Measurements from ENCODE around the gene RUNDC3A.
"Not testable (repeated sequence)": the region's sequence is repeated elsewhere in the genome, so short reads cannot be mapped to it uniquely, and the experiment has no call there.

The RUNDC3A gene

GRCh38 chr17:44359006-44359405, 50.6 kb downstream of the RUNDC3A start:
- DNase-seq (ENCODE audit: low read depth), result no peak

GRCh38 chr17:44359458-44360143, 51.2 kb downstream of the RUNDC3A start:
- no peak for DNase-seq (ENCODE audit: low read depth)

- DNase-seq (ENCODE audit: low read depth), result no peak
Observed at GRCh38 chr17:44360144-44360533, 51.7 kb downstream of the RUNDC3A start.

GRCh38 chr17:44360826-44361225, 52.4 kb downstream of the RUNDC3A start:
- DNase-seq (ENCODE audit: low read depth), result no peak

GRCh38 chr17:44361292-44362260, 53.2 kb downstream of the RUNDC3A start:
- no peak for DNase-seq (ENCODE audit: low read depth)

GRCh38 chr17:44362459-44362948, 54.1 kb downstream of the RUNDC3A start:
- DNase-seq (ENCODE audit: low read depth), result no peak

GRCh38 chr17:44362949-44363612, 54.7 kb downstream of the RUNDC3A start:
- no peak for DNase-seq (ENCODE audit: low read depth)

GRCh38 chr17:44363613-44364159, 55.3 kb downstream of the RUNDC3A start, which contains the start of gene FAM171A2:
TSS of gene FAM171A2 (minus strand) at chr17:44363853. CDS start at chr17:44363714, 139 bp downstream.
- DNase-seq (ENCODE audit: low read depth), result no peak

GRCh38 chr17:44365051-44365450, 56.6 kb downstream of the RUNDC3A start:
- DNase-seq (ENCODE audit: low read depth), result not testable (repeated sequence)

- DNase-seq (ENCODE audit: low read depth), result no peak
Observed at GRCh38 chr17:44367231-44367979, 59.0 kb downstream of the RUNDC3A start.
